ENCODE data around the gene PLPPR2. TPM values are rescaled to one million over a fixed set of nuclear protein-coding genes. Genes with fewer than 3 reads are reported as not detected.
"Not testable (repeated sequence)": the region's sequence is repeated elsewhere in the genome, so short reads cannot be mapped to it uniquely, and the experiment has no call there.

PLPPR2 gene
- total and polyA plus RNA-seq, 7 donors: 4.3 to 33.6 (median 20.8) TPM

GRCh38 chr19:11339254-11340098 lies 15.8 kb upstream of the PLPPR2 start, which contains the start of gene RAB3D:
TSS of gene RAB3D (minus strand) at chr19:11339657. CDS start at chr19:11337399, 2,258 bp downstream.
- peak within 1 kb of the TSS; percentile 69 for H3K4me3 ChIP-seq
- no peak for TF ChIP-seq CTCF (IDR thresholded peaks at IDR 0.05)
- H3K9me3 ChIP-seq: no peaks in the 10 kb centered on the region
- peak; percentile 65 to 84 (median 82) for ATAC-seq
- H3K27ac ChIP-seq: peak within 1 kb of the TSS; percentile 63
- H3K36me3 ChIP-seq (ENCODE audit: insufficient read depth in 1 of 2, low read depth in 1 of 2): peaks cover 4 to 49% of the 10 kb centered on the region in 2 donors
- no peaks in the 10 kb centered on the region for H3K27me3 ChIP-seq (ENCODE audit: insufficient read depth in 3 of 3, low read length in 2 of 3)
- 12 to 19% (median 12%) methylated on average over 47 to 53 of the region's 53 CpGs for WGBS, 3 donors
- peaks cover 5% of the 10 kb centered on the region for H3K4me1 ChIP-seq
- intact Hi-C loops (cut with DNase I): no loop called here
- peak; percentile 90 to 95 for DNase-seq

GRCh38 chr19:11340099-11340467 lies 15.1 kb upstream of the PLPPR2 start:
- peak overlapping the region; percentile 69 for H3K4me3 ChIP-seq
- ATAC-seq; H3K27me3 ChIP-seq (ENCODE audit: insufficient read depth in 3 of 3, low read length in 2 of 3); H3K9me3 ChIP-seq; intact Hi-C loops (cut with DNase I); H3K27ac ChIP-seq; DNase-seq: not testable (repeated sequence)
- 48 to 74% (median 55%) methylated on average over 8 of the region's 8 CpGs for WGBS, 3 donors
- peaks cover 11% of the 10 kb centered on the region for H3K4me1 ChIP-seq
- peaks cover 3 to 43% of the 10 kb centered on the region in 2 donors for H3K36me3 ChIP-seq (ENCODE audit: insufficient read depth in 1 of 2, low read depth in 1 of 2)

- Histone ChIP-seq H3K4me1 (peaks cover 14% of the 10 kb centered on the region), H3K27me3 (ENCODE audit: insufficient read depth in 3 of 3, low read length in 2 of 3) (no peaks in the 10 kb centered on the region), H3K27ac (no peak overlapping the region), H3K36me3 (ENCODE audit: insufficient read depth in 1 of 2, low read depth in 1 of 2) (peaks cover 0 to 22% of the 10 kb centered on the region in 2 donors), H3K4me3 (no peak overlapping the region), H3K9me3 (no peaks in the 10 kb centered on the region)
- ATAC-seq (no peak), DNase-seq (no peak)
- 93 to 96% (median 95%) methylated on average over 3 of the region's 3 CpGs for WGBS, 3 donors
- TF ChIP-seq CTCF (IDR thresholded peaks at IDR 0.05): no peak
- intact Hi-C loops (cut with DNase I): no loop called here
These were observed 12.8 kb upstream of the PLPPR2 start for GRCh38 chr19:11342429-11342828.

- WGBS, 3 donors: 41 to 47% (median 43%) methylated on average over 15 of the region's 15 CpGs
These were observed 10.0 kb upstream of the PLPPR2 start for GRCh38 chr19:11345122-11345803.

More at GRCh38 chr19:11345122-11345803, 10.0 kb upstream of the PLPPR2 start:
- DNase-seq (no peak), ATAC-seq (no peak)
- Histone ChIP-seq H3K9me3 (no peaks in the 10 kb centered on the region), H3K27me3 (ENCODE audit: insufficient read depth in 3 of 3, low read length in 2 of 3) (no peaks in the 10 kb centered on the region), H3K4me3 (peak overlapping the region; percentile 87), H3K27ac (peak overlapping the region; percentile 76), H3K4me1 (peaks cover 14% of the 10 kb centered on the region), H3K36me3 (ENCODE audit: insufficient read depth in 1 of 2, low read depth in 1 of 2) (peaks cover 0 to 22% of the 10 kb centered on the region in 2 donors)
- intact Hi-C loops (cut with DNase I): no loop called here
- TF ChIP-seq CTCF (IDR thresholded peaks at IDR 0.05): no peak

Measured in psoas muscle (tissue), 8 donors.